Effector CD8-positive, alpha-beta T cell (primary cell): ENCODE measurements around the gene PCARE.

Experiments used
- DNase-seq: peaks from one replicate; lab custom pipeline; 2025; lab: John Stamatoyannopoulos, UW

The PCARE gene

GRCh38 chr2:29035016-29035745, 39.1 kb downstream of the PCARE start:
- no peak for DNase-seq

- no peak for DNase-seq
Measured at GRCh38 chr2:29033656-29034055, 40.7 kb downstream of the PCARE start.

- no peak for DNase-seq
Measured at GRCh38 chr2:29033172-29033571, 41.2 kb downstream of the PCARE start.

- DNase-seq, result no peak
Measured at GRCh38 chr2:29032189-29032588, 42.1 kb downstream of the PCARE start.

GRCh38 chr2:29031046-29031445, 43.3 kb downstream of the PCARE start:
- no peak for DNase-seq

- DNase-seq, result no peak
Measured at GRCh38 chr2:29025711-29026110, 48.6 kb downstream of the PCARE start.

GRCh38 chr2:29024882-29025430, 49.4 kb downstream of the PCARE start:
- DNase-seq, result no peak

GRCh38 chr2:29023188-29023587, 51.1 kb downstream of the PCARE start:
- DNase-seq, result no peak

GRCh38 chr2:29022679-29023078, 51.6 kb downstream of the PCARE start:
- no peak for DNase-seq

- no peak for DNase-seq
Measured at GRCh38 chr2:29021886-29022285, 52.4 kb downstream of the PCARE start.

GRCh38 chr2:29017716-29018435, 56.4 kb downstream of the PCARE start:
- DNase-seq, result no peak

GRCh38 chr2:29016504-29016903, 57.8 kb downstream of the PCARE start:
- no peak for DNase-seq

- DNase-seq, result no peak
Measured at GRCh38 chr2:29015701-29016470, 58.4 kb downstream of the PCARE start.

- peak; percentile 18 for DNase-seq
Measured at GRCh38 chr2:29014811-29015421, 59.4 kb downstream of the PCARE start.

GRCh38 chr2:29014331-29014730, 60.0 kb downstream of the PCARE start:
- DNase-seq, result no peak

- DNase-seq, result no peak
Measured at GRCh38 chr2:29013057-29013780, 61.1 kb downstream of the PCARE start.

- DNase-seq, result no peak
Measured at GRCh38 chr2:29012211-29012681, 62.1 kb downstream of the PCARE start.
